ENCODE data around the gene SPATA16. TPM values are rescaled to one million over a fixed set of nuclear protein-coding genes. Genes with fewer than 3 reads are reported as not detected.

Gene SPATA16
- total and polyA plus RNA-seq, 2 of the 13 experiments (the other 11 are each of a cell fraction or from before 2014, with no cell fraction given): not detected

DNA sequence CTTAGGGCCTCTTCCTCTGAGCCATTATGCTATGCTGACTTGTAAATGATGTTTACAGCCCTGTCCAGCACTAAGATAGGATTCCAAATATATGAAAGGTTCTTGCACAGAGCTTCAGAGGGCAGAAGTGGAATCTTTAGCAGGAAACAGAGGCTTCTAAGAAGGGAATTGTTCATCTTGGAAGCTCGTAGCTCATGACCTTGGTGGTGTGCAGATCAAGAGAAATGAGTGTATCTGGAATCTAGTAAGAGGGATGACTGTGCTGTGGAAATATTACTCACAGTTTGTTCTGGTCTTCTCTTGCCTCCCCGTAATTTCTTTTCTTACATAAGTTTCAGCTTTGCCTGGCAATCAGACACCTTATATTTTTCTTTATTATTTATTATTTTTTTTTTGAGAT is 175.8 kb downstream of the SPATA16 start:
- H3K36me3 ChIP-seq (replicated peaks in 1 of 2; ENCODE audit: control insufficient read depth in 1 of 2, insufficient read depth in 2 of 2, low read length in 2 of 2): no peaks in the 10 kb centered on the region
- WGBS (ENCODE audit: low lambda C conversion rate): 2% methylated on average over 2 of the region's 2 CpGs
- in situ Hi-C loops (cut with HindIII; ENCODE audit: extremely low pct_ligation_motif_present, low pct_unique_long_range_greater_than_20kb) (no loop called here), intact Hi-C loops (cut with micrococcal nuclease; ENCODE audit: unreplicated experiment) (no loop called here)
- H3K79me2 ChIP-seq (ENCODE audit: insufficient read depth, low read length): no peaks in the 10 kb centered on the region
- no peaks in the 10 kb centered on the region for H3K9me3 ChIP-seq (ENCODE audit: low read length)
- DNase-seq (ENCODE audit: low spot score) (no peak), FAIRE-seq (no peak), ATAC-seq (no peak)
- no peaks in the 10 kb centered on the region for H4K20me1 ChIP-seq (ENCODE audit: insufficient read depth, low read length)
- H2AFZ ChIP-seq (ENCODE audit: low read length): no peak overlapping the region
- no peak overlapping the region for H3K4me2 ChIP-seq (ENCODE audit: low read depth, low read length)
- TF ChIP-seq, protein P1, sequence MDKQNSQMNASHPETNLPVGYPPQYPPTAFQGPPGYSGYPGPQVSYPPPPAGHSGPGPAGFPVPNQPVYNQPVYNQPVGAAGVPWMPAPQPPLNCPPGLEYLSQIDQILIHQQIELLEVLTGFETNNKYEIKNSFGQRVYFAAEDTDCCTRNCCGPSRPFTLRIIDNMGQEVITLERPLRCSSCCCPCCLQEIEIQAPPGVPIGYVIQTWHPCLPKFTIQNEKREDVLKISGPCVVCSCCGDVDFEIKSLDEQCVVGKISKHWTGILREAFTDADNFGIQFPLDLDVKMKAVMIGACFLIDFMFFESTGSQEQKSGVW (CRISPR knock-in tag; IDR thresholded peaks at IDR 0.05; ENCODE audit: borderline replicate concordance): no peak
- TF ChIP-seq NCOR1 (IDR thresholded peaks at IDR 0.05; ENCODE audit: borderline replicate concordance, low read length): no peak
- TF ChIP-seq TP53 (CRISPR knock-in tag; conservative IDR thresholded peaks at IDR 0.05): no peak
- TF ChIP-seq SNAI1 (CRISPR knock-in tag; IDR thresholded peaks at IDR 0.05; ENCODE audit: borderline replicate concordance): no peak
- TF ChIP-seq, protein P2, sequence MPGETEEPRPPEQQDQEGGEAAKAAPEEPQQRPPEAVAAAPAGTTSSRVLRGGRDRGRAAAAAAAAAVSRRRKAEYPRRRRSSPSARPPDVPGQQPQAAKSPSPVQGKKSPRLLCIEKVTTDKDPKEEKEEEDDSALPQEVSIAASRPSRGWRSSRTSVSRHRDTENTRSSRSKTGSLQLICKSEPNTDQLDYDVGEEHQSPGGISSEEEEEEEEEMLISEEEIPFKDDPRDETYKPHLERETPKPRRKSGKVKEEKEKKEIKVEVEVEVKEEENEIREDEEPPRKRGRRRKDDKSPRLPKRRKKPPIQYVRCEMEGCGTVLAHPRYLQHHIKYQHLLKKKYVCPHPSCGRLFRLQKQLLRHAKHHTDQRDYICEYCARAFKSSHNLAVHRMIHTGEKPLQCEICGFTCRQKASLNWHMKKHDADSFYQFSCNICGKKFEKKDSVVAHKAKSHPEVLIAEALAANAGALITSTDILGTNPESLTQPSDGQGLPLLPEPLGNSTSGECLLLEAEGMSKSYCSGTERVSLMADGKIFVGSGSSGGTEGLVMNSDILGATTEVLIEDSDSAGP (CRISPR knock-in tag; IDR thresholded peaks at IDR 0.05; ENCODE audit: borderline replicate concordance): no peak
- TF ChIP-seq KDM1A (CRISPR knock-in tag; IDR thresholded peaks at IDR 0.05): no peak
- TF ChIP-seq, protein P3, sequence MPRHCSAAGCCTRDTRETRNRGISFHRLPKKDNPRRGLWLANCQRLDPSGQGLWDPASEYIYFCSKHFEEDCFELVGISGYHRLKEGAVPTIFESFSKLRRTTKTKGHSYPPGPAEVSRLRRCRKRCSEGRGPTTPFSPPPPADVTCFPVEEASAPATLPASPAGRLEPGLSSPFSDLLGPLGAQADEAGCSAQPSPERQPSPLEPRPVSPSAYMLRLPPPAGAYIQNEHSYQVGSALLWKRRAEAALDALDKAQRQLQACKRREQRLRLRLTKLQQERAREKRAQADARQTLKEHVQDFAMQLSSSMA (CRISPR knock-in tag; IDR thresholded peaks at IDR 0.05): no peak
- no peak for TF ChIP-seq HOXA7 (CRISPR knock-in tag; IDR thresholded peaks at IDR 0.05)
- TF ChIP-seq MAFK (conservative IDR thresholded peaks at IDR 0.05 in 1 of 2, IDR thresholded peaks at IDR 0.05 in 1 of 2; ENCODE audit: low read length in 2 of 2): no peak
- ChIA-PET POLR2A (no interaction called here), CTCF (ENCODE audit: low intra/inter-chr PET ratio, low total read pairs) (no interaction called here)
- no TSS peak for BruUV-seq (replicated peaks)
- H3K27ac ChIP-seq (ENCODE audit: extremely low read length, insufficient read depth, low read length): no peak overlapping the region
- H3K27me3 ChIP-seq (ENCODE audit: control insufficient read depth in 1 of 2, insufficient read depth in 2 of 2, low read length in 2 of 2): no peaks in the 10 kb centered on the region; a peak in 1 of 5 replicates
- H3K4me1 ChIP-seq (ENCODE audit: insufficient read depth, low read length): no peaks in the 10 kb centered on the region
- H3K4me3 ChIP-seq (replicated peaks in 1 of 3; ENCODE audit: insufficient read depth in 1 of 3, low read depth in 2 of 3, low read length in 3 of 3): no peak overlapping the region
- H3K9ac ChIP-seq (ENCODE audit: insufficient read depth, low read depth, low read length): no peak overlapping the region
